BJ (cell line): ENCODE measurements around the gene C18orf63. TPM values are rescaled to one million over a fixed set of nuclear protein-coding genes. Genes with fewer than 3 reads are reported as not detected.

ENCODE experiments used
- CTCF ChIA-PET: fragments of 350-600 bp; formaldehyde crosslinking; extraction: SDS; loops from one replicate; lab custom pipeline; 2021; ENCODE audit warnings: antibody characterized with exemption, inconsistent platforms; lab: Yijun Ruan, JAX
- POLR2A ChIA-PET: fragments of 300-600 bp; sonication (Branson Sonifier 250); formaldehyde crosslinking; extraction: SDS; loops from one replicate; lab custom pipeline; 2021; ENCODE audit warnings: antibody characterized with exemption; lab: Charles Lee
- DNase-seq: peaks from one replicate; pipeline ENCODE4 v3.0.0-alpha.2; 2011; ENCODE audit warnings: low read depth
- H3K27me3 ChIP-seq: 2 replicates; pipeline ENCODE4 v1.6.0; 2011; ENCODE audit warnings: low read length; ENCODE audit not compliant: control insufficient read depth, insufficient read depth
- H3K36me3 ChIP-seq: 2 replicates; pipeline ENCODE4 v1.5.1; 2011; ENCODE audit warnings: low read length; ENCODE audit not compliant: control insufficient read depth, insufficient read depth
- H3K4me3 ChIP-seq: 2 replicates; pipeline ENCODE4 v1.5.1; 2011; ENCODE audit warnings: low read depth, mild to moderate bottlenecking, control low read depth, low read length
- CTCF ChIP-seq: IDR thresholded peaks from 2 replicates; pipeline ENCODE4 v1.5.1; 2011; ENCODE audit warnings: low read depth, mild to moderate bottlenecking, control low read depth, inconsistent platforms, low read length, moderate library complexity; ENCODE audit not compliant: insufficient read depth
- polyA plus RNA-seq: library from polyadenylated mRNA; depleted of rRNA; stranded (reverse); fragments of >200 nt; gene quantifications from 2 replicates; pipeline ENCODE4 v1.2.3, GENCODE V29; 2011

Gene C18orf63
- polyA plus RNA-seq, 1 experiment: not detected

DNA sequence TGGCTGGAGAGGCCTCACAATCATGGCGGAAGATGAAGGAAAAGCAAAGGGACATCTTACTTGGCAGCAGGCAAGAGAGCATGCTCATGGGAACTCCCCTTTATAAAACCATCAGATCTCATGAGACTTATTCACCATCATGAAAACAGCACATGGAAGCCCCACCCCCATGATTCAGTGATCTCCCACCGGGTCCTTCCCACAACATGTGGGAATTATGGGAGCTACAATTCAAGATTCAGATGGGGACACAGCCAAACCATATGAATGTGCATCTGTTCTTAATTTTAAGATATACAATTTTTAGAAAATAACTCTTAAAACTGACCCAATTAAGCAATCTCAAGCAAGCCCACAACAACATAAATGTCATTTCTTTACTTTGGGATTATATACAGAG, 12.6 kb downstream of the C18orf63 start:
- Histone ChIP-seq H3K27me3 (0 out of 2 replicates have a peak, but pooled peaks cover 1% of the 10 kb centered on the region), H3K4me3 (no peak overlapping the region), H3K36me3 (no peaks in the 10 kb centered on the region)
- no peak for TF ChIP-seq CTCF
- CTCF ChIA-PET: no interaction called here
- POLR2A ChIA-PET: no interaction called here
- DNase-seq: peak; percentile 14

DNA sequence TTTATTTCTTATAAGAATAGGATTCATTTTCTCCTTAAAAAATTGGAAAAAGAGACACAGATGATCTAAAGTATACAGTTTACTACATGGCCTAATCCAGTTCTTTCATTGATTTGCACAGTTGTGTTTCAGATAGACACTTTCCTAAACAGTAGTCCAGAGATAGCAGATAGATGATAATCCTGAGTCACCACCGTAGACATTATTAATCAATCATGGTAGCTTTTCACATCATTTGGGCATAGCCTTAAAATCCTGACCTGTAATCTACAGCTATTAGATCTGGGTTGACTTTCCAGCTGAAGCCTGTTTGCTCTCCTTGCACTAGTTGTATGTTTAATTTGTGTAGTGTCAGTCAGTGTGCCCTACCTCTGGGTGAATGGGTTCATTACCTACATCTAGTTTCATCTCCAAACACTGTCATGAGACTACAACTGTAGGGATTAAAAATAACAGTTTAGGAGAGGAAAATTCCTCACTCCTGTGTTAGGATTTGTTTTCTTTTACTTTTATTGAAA, 14.1 kb downstream of the C18orf63 start:
- POLR2A ChIA-PET: no interaction called here
- Histone ChIP-seq H3K4me3 (no peak overlapping the region), H3K36me3 (no peaks in the 10 kb centered on the region), H3K27me3 (no peaks in the 10 kb centered on the region)
- TF ChIP-seq CTCF: no peak
- DNase-seq: no peak
- CTCF ChIA-PET: interaction anchor here (0.7 to 1.2 kb wide), 4 partner anchors 12 to 922 kb away, joined by 3 to 4 read pairs (median 3); no protein-coding TSS in a partner anchor

- Histone ChIP-seq H3K4me3 (no peak overlapping the region), H3K27me3 (no peaks in the 10 kb centered on the region), H3K36me3 (no peaks in the 10 kb centered on the region)
- ChIA-PET POLR2A (no interaction called here), CTCF (interaction anchor here (0.6 to 1.1 kb wide), 2 partner anchors 9 to 142 kb away, joined by 3 to 4 read pairs; no protein-coding TSS in a partner anchor)
- peak; percentile 5 for DNase-seq
- TF ChIP-seq CTCF: peak; percentile 69
These were observed 15.8 kb downstream of the C18orf63 start for GRCh38 chr18:74331404-74331803.

DNA sequence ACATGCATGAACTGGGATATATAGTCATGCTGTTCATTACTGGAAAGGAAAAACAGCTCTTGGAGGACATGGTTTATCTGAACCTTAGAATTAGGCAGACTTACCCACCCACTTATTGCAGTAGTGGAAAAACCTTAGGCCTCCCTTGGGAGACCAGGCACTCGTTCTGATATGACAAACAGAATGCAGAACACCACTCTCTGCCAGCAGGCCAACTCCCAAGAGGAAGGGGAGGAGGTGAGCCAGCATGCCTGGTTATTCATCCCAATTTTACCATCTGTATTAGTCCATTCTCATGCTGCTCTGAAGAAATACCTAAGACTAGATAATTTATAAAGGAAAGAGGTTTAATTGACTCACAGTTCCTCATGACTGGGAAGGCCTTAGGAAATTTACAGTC, 17.5 kb downstream of the C18orf63 start:
- H3K4me3 ChIP-seq: no peak overlapping the region
- DNase-seq: no peak
- ChIA-PET CTCF (interaction anchor here (1.5 to 1.9 kb wide), 2 partner anchors 23 to 136 kb away, joined by 3 to 6 read pairs; no protein-coding TSS in a partner anchor), POLR2A (no interaction called here)
- H3K36me3 ChIP-seq: no peaks in the 10 kb centered on the region
- TF ChIP-seq CTCF: no peak
- no peaks in the 10 kb centered on the region for H3K27me3 ChIP-seq

DNA sequence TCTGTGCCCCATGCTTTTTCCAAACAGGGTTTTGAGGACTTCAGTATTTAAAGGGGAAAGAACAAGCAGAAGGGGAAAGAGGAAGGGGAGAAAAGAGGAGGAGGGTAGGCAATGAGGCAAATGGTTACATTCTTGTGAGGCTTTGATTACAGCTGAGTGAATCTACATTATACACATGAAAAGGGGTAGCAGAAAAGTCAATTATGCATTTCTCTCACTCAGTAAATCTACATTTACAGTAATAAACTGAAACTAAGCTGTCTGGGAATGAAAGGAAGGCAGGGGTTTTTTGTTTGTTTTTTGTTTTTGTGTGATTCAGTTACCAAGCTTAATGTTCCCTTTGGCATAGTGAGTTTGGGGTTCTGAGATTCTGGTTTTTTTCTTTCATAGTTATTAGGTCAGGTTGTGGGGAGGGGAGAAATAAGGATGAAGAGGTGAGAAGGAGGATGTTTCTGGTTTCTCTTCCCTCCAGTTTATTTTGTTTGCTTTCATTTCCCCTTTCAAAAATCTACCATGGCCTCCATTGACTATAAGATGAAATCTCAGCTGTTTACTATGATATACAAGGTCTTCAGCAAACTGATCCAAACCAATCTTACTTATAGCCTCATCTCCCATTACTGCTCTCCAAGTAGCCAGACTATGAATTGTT, 18.7 kb downstream of the C18orf63 start:
- TF ChIP-seq CTCF: no peak
- H3K27me3 ChIP-seq: no peaks in the 10 kb centered on the region
- DNase-seq: no peak
- CTCF ChIA-PET: interaction anchor here (0.7 to 1.9 kb wide), 5 partner anchors 24 to 218 kb away, joined by 3 to 6 read pairs (median 4); no protein-coding TSS in a partner anchor
- POLR2A ChIA-PET: no interaction called here
- H3K36me3 ChIP-seq: no peaks in the 10 kb centered on the region
- no peak overlapping the region for H3K4me3 ChIP-seq
